GM18517 (cell line): ENCODE data around the gene DPP6.

Experiments
- ATAC-seq: cut with Tn5 transposase; IDR thresholded peaks from one replicate; pipeline ENCODE4 v1.9.1; 2021; ENCODE audit warnings: mild to moderate bottlenecking, moderate library complexity; ENCODE audit not compliant: unreplicated experiment

Gene DPP6

GRCh38 chr7:154509192-154509591 lies 457.0 kb downstream of the DPP6 start:
- no peak for ATAC-seq

GRCh38 chr7:154512121-154512833 lies 460.1 kb downstream of the DPP6 start:
- ATAC-seq = no peak

GRCh38 chr7:154517768-154518167 lies 465.6 kb downstream of the DPP6 start:
- no peak for ATAC-seq

GRCh38 chr7:154519229-154519628 lies 467.0 kb downstream of the DPP6 start:
- no peak for ATAC-seq

GRCh38 chr7:154530136-154530535 lies 477.9 kb downstream of the DPP6 start:
- ATAC-seq = no peak

- ATAC-seq = no peak
Measured at GRCh38 chr7:154532771-154533170, 480.6 kb downstream of the DPP6 start.

- no peak for ATAC-seq
Measured at GRCh38 chr7:154540596-154540995, 488.4 kb downstream of the DPP6 start.

- ATAC-seq = no peak
Measured at GRCh38 chr7:154541606-154542005, 489.4 kb downstream of the DPP6 start.

GRCh38 chr7:154546946-154547587 lies 494.9 kb downstream of the DPP6 start:
- ATAC-seq = no peak

GRCh38 chr7:154553711-154554265 lies 501.6 kb downstream of the DPP6 start:
- no peak for ATAC-seq

GRCh38 chr7:154559454-154559853 lies 507.3 kb downstream of the DPP6 start:
- no peak for ATAC-seq

- ATAC-seq = no peak
Measured at GRCh38 chr7:154564676-154565075, 512.5 kb downstream of the DPP6 start.

GRCh38 chr7:154566877-154567276 lies 514.7 kb downstream of the DPP6 start:
- no peak for ATAC-seq

- no peak for ATAC-seq
Measured at GRCh38 chr7:154568346-154568745, 516.1 kb downstream of the DPP6 start.

GRCh38 chr7:154569916-154570315 lies 517.7 kb downstream of the DPP6 start:
- ATAC-seq = no peak

- no peak for ATAC-seq
Measured at GRCh38 chr7:154571772-154572171, 519.6 kb downstream of the DPP6 start.

GRCh38 chr7:154574235-154574634 lies 522.0 kb downstream of the DPP6 start:
- ATAC-seq = no peak

GRCh38 chr7:154575497-154575896 lies 523.3 kb downstream of the DPP6 start:
- ATAC-seq = no peak

GRCh38 chr7:154576604-154577003 lies 524.4 kb downstream of the DPP6 start:
- no peak for ATAC-seq

- no peak for ATAC-seq
Measured at GRCh38 chr7:154577141-154577873, 525.1 kb downstream of the DPP6 start.

- no peak for ATAC-seq
Measured at GRCh38 chr7:154578336-154578735, 526.1 kb downstream of the DPP6 start.

- ATAC-seq = no peak
Measured at GRCh38 chr7:154579711-154580110, 527.5 kb downstream of the DPP6 start.
